HTR-8/SVneo (cell line): ENCODE data around the gene GBP5.
"Not testable (repeated sequence)": the region's sequence is repeated elsewhere in the genome, so short reads cannot be mapped to it uniquely, and the experiment has no call there.

Source experiments
- DNase-seq: peaks from one replicate; pipeline ENCODE4 v3.0.0; 2011; ENCODE audit warnings: low spot score, mixed read lengths; ENCODE audit not compliant: insufficient read length
- FAIRE-seq: peaks from 2 replicates; lab custom pipeline; 2011; peaks lifted over from hg19 to GRCh38; lab: Jason Lieb, UNC

GBP5 gene

GRCh38 chr1:89285745-89286380 lies 13.2 kb upstream of the GBP5 start:
- FAIRE-seq (no peak), DNase-seq (no peak)

- not testable (repeated sequence) for FAIRE-seq, DNase-seq
Measured at GRCh38 chr1:89284078-89284763, 11.6 kb upstream of the GBP5 start.

GRCh38 chr1:89280766-89281165 lies 8.1 kb upstream of the GBP5 start:
- DNase-seq = no peak
- no peak for FAIRE-seq

- DNase-seq = no peak
- no peak for FAIRE-seq
Measured at GRCh38 chr1:89279011-89279466, 6.4 kb upstream of the GBP5 start.

- DNase-seq (no peak), FAIRE-seq (no peak)
Measured at GRCh38 chr1:89277725-89278124, 5.1 kb upstream of the GBP5 start.

- no peak for FAIRE-seq
- no peak for DNase-seq
Measured at GRCh38 chr1:89276690-89277089, 4.0 kb upstream of the GBP5 start.

- DNase-seq = no peak
- no peak for FAIRE-seq
Measured at GRCh38 chr1:89274411-89274857, 1.8 kb upstream of the GBP5 start.

GRCh38 chr1:89273324-89273778 lies 691 bp upstream of the GBP5 start:
- DNase-seq = no peak
- no peak for FAIRE-seq

- FAIRE-seq (no peak), DNase-seq (no peak)
Measured at GRCh38 chr1:89271341-89272015, 1.2 kb downstream of the GBP5 start.

GRCh38 chr1:89270423-89270822 lies 2.2 kb downstream of the GBP5 start:
- DNase-seq = no peak
- FAIRE-seq = no peak

- DNase-seq (no peak), FAIRE-seq (no peak)
Measured at GRCh38 chr1:89269277-89269676, 3.4 kb downstream of the GBP5 start.

GRCh38 chr1:89262643-89263042 lies 10.0 kb downstream of the GBP5 start:
- DNase-seq = no peak
- no peak for FAIRE-seq

GRCh38 chr1:89261926-89262515 lies 10.6 kb downstream of the GBP5 start:
- DNase-seq (no peak), FAIRE-seq (no peak)

GRCh38 chr1:89260566-89261255 lies 11.9 kb downstream of the GBP5 start:
- FAIRE-seq = no peak
- no peak for DNase-seq

GRCh38 chr1:89260042-89260441 lies 12.6 kb downstream of the GBP5 start:
- DNase-seq (no peak), FAIRE-seq (no peak)

GRCh38 chr1:89259283-89259971 lies 13.2 kb downstream of the GBP5 start:
- DNase-seq = no peak
- FAIRE-seq = no peak

GRCh38 chr1:89257041-89257440 lies 15.6 kb downstream of the GBP5 start:
- FAIRE-seq (no peak), DNase-seq (no peak)

GRCh38 chr1:89255581-89255980 lies 17.1 kb downstream of the GBP5 start:
- not testable (repeated sequence) for DNase-seq, FAIRE-seq

- no peak for FAIRE-seq
- DNase-seq = no peak
Measured at GRCh38 chr1:89254658-89255287, 17.9 kb downstream of the GBP5 start.
